H1 (cell line): ENCODE data around the gene CARD11. TPM values are rescaled to one million over a fixed set of nuclear protein-coding genes. Genes with fewer than 3 reads are reported as not detected.
A peak's percentile ranks its signal among the peaks of the same experiment; 100 is the strongest.

Experiments
- CTCF ChIA-PET: fragments of 300-600 bp; sonication (Branson Sonifier 250); formaldehyde crosslinking; loops from one replicate; lab custom pipeline; 2021; ENCODE audit not compliant: partially characterized antibody; lab: Charles Lee
- POLR2A ChIA-PET: fragments of 300-600 bp; sonication (Branson Sonifier 250); formaldehyde crosslinking; loops from one replicate; lab custom pipeline; 2021; ENCODE audit warnings: inconsistent platforms; ENCODE audit not compliant: partially characterized antibody; lab: Charles Lee
- DNase-seq, 2 experiments: peaks; one replicate each; pipeline versions ENCODE4 v3.0.0 to v3.0.0-alpha.2; 2010 to 2022; ENCODE audit warnings: low spot score in 2 of 2, low read depth in 1 of 2, mixed read lengths in 1 of 2
- FAIRE-seq: peaks from 2 replicates; lab custom pipeline; 2011; peaks lifted over from hg19 to GRCh38; lab: Jason Lieb, UNC
- H2AFZ ChIP-seq: 2 replicates; pipeline ENCODE4 v1.8.1; 2012; ENCODE audit warnings: low read length, inconsistent platforms
- H2AK5ac ChIP-seq: 2 replicates; pipeline ENCODE4 v1.6.1; 2013; ENCODE audit warnings: low read depth, low read length
- H2BK120ac ChIP-seq: replicated peaks from 2 replicates; pipeline ENCODE3; 2013; ENCODE audit warnings: low read depth, low read length, inconsistent platforms
- H2BK12ac ChIP-seq: 2 replicates; pipeline ENCODE4 v1.6.1; 2013; ENCODE audit warnings: low read depth, low read length
- H2BK15ac ChIP-seq: 2 replicates; pipeline ENCODE4 v1.6.1; 2013; ENCODE audit warnings: low read length
- H2BK20ac ChIP-seq: 2 replicates; pipeline ENCODE4 v1.6.1; 2013; ENCODE audit warnings: low read length
- H2BK5ac ChIP-seq: 2 replicates; pipeline ENCODE4 v1.6.1; 2013; ENCODE audit warnings: low read depth, low read length
- H3K14ac ChIP-seq: 2 replicates; pipeline ENCODE4 v1.6.1; 2013; ENCODE audit warnings: inconsistent platforms; ENCODE audit not compliant: insufficient read length
- H3K18ac ChIP-seq: 2 replicates; pipeline ENCODE4 v1.6.1; 2013; ENCODE audit warnings: low read length; ENCODE audit errors: extremely low read depth
- H3K23ac ChIP-seq: 2 replicates; pipeline ENCODE4 v1.6.1; 2013; ENCODE audit warnings: inconsistent platforms; ENCODE audit not compliant: insufficient read length
- H3K23me2 ChIP-seq: 2 replicates; pipeline ENCODE4 v1.6.1; 2013; ENCODE audit warnings: low read depth, low read length
- H3K27ac ChIP-seq: 2 replicates; pipeline ENCODE4 v1.6.1; 2011; ENCODE audit warnings: low read depth, low read length, inconsistent platforms
- H3K27me3 ChIP-seq, 4 experiments: replicated peaks in 1 of 4; 1 replicate in 1 of 4; 2 replicates in 3 of 4; pipeline versions ENCODE4 v1.6.1 to v1.8.1; 2011 to 2013; ENCODE audit warnings: low read length in 3 of 4, mild to moderate bottlenecking in 3 of 4, inconsistent platforms in 2 of 4, mixed read lengths in 2 of 4, moderate library complexity in 1 of 4; ENCODE audit not compliant: control insufficient read depth in 3 of 4, insufficient read depth in 3 of 4; ENCODE audit errors: extremely low read depth in 1 of 4
- H3K36me3 ChIP-seq, 4 experiments: 2 replicates each; pipeline versions ENCODE4 v1.6.1 to v1.8.1; 2011 to 2013; ENCODE audit warnings: mild to moderate bottlenecking in 4 of 4, low read length in 3 of 4, moderate library complexity in 2 of 4, control low read depth in 1 of 4, inconsistent platforms in 1 of 4; ENCODE audit not compliant: insufficient read depth in 4 of 4, control insufficient read depth in 2 of 4
- H3K4ac ChIP-seq: replicated peaks from 2 replicates; pipeline ENCODE3; 2013; ENCODE audit warnings: low read length, low read depth, mixed read lengths, inconsistent platforms; ENCODE audit not compliant: insufficient read length
- H3K4me1 ChIP-seq, 4 experiments: replicated peaks in 1 of 4; 1 replicate in 1 of 4; 2 replicates in 3 of 4; pipeline versions ENCODE4 v1.6.1 to v1.8.1; 2011 to 2013; ENCODE audit warnings: low read length in 3 of 4, inconsistent platforms in 2 of 4, mixed read lengths in 1 of 4; ENCODE audit not compliant: insufficient read depth in 4 of 4, control insufficient read depth in 3 of 4
- H3K4me2 ChIP-seq, 2 experiments: 2 replicates each; pipeline versions ENCODE4 v1.6.1 to v1.8.1; 2011 to 2013; ENCODE audit warnings: low read depth in 2 of 2, low read length in 2 of 2, control low read depth in 1 of 2, inconsistent platforms in 1 of 2, mild to moderate bottlenecking in 1 of 2; ENCODE audit not compliant: insufficient read depth in 1 of 2
- H3K4me3 ChIP-seq, 4 experiments: fragments of 200-600, 300-600 bp in 1 of 4; sonication (generic), shearing (Covaris generic), sonication (Bioruptor Twin) in 1 of 4; 2 replicates each; pipeline versions ENCODE4 v1.5.1 to v1.8.1; 2011 to 2016; ENCODE audit warnings: low read length in 4 of 4, low read depth in 3 of 4, control low read depth in 2 of 4, inconsistent platforms in 2 of 4, mild to moderate bottlenecking in 2 of 4, mixed read lengths in 1 of 4, moderate library complexity in 1 of 4; ENCODE audit not compliant: insufficient read depth in 2 of 4; ENCODE audit errors: extremely low read depth in 1 of 4
- H3K56ac ChIP-seq: replicated peaks from 2 replicates; pipeline ENCODE3; 2013; ENCODE audit warnings: low read depth, mild to moderate bottlenecking, mixed read lengths, low read length, inconsistent platforms; ENCODE audit not compliant: insufficient read length
- H3K79me1 ChIP-seq: 2 replicates; pipeline ENCODE4 v1.6.1; 2013; ENCODE audit warnings: low read depth, low read length, control low read depth
- H3K79me2 ChIP-seq, 2 experiments: 2 replicates each; pipeline versions ENCODE4 v1.6.1 to v1.8.1; 2012 to 2013; ENCODE audit warnings: low read length in 2 of 2, mild to moderate bottlenecking in 2 of 2, inconsistent platforms in 1 of 2; ENCODE audit not compliant: insufficient read depth in 2 of 2, control insufficient read depth in 1 of 2
- H3K9ac ChIP-seq, 4 experiments: replicated peaks in 1 of 4; 1 replicate in 1 of 4; 2 replicates in 3 of 4; pipeline versions ENCODE4 v1.6.1 to v1.8.1; 2011 to 2013; ENCODE audit warnings: low read depth in 3 of 4, low read length in 3 of 4, control low read depth in 2 of 4, mild to moderate bottlenecking in 2 of 4, moderate library complexity in 2 of 4, inconsistent platforms in 1 of 4; ENCODE audit errors: extremely low read depth in 1 of 4
- H3K9me3 ChIP-seq, 2 experiments: 2 replicates each; pipeline versions ENCODE4 v1.6.1 to v1.8.1; 2012 to 2013; ENCODE audit warnings: mild to moderate bottlenecking in 2 of 2, moderate library complexity in 2 of 2, control low read depth in 1 of 2, inconsistent platforms in 1 of 2, low read depth in 1 of 2, low read length in 1 of 2, mixed read lengths in 1 of 2; ENCODE audit not compliant: insufficient read depth in 2 of 2
- H4K20me1 ChIP-seq, 2 experiments: replicated peaks in 1 of 2; 2 replicates each; pipeline versions ENCODE3 to v1.8.1; 2011 to 2013; ENCODE audit warnings: inconsistent platforms in 2 of 2, low read length in 2 of 2, mild to moderate bottlenecking in 1 of 2; ENCODE audit not compliant: insufficient read depth in 2 of 2, control insufficient read depth in 1 of 2
- H4K5ac ChIP-seq: 2 replicates; pipeline ENCODE4 v1.6.1; 2013; ENCODE audit warnings: low read length, low read depth, mixed read lengths, inconsistent platforms; ENCODE audit not compliant: insufficient read length
- H4K8ac ChIP-seq: 2 replicates; pipeline ENCODE4 v1.8.0; 2013; ENCODE audit warnings: mild to moderate bottlenecking, moderate library complexity, low read length, inconsistent platforms; ENCODE audit not compliant: insufficient read depth; ENCODE audit errors: extremely low read depth
- H4K91ac ChIP-seq: replicated peaks from 2 replicates; pipeline ENCODE3; 2013; ENCODE audit warnings: low read length, mixed read lengths, inconsistent platforms; ENCODE audit not compliant: insufficient read length
- BCL11A ChIP-seq, 2 experiments: IDR thresholded peaks; one replicate each; pipeline ENCODE4 v1.6.1; 2011; ENCODE audit warnings: low read depth in 2 of 2, low read length in 2 of 2, mild to moderate bottlenecking in 2 of 2
- JUND ChIP-seq: IDR thresholded peaks from 2 replicates; pipeline ENCODE4 v1.6.1; 2011; ENCODE audit warnings: mild to moderate bottlenecking, improper control_type of control experiment, low read length
- MAX ChIP-seq: IDR thresholded peaks from 2 replicates; pipeline ENCODE4 v1.6.1; 2012; ENCODE audit warnings: inconsistent platforms
- RAD21 ChIP-seq, 2 experiments: IDR thresholded peaks in 1 of 2; conservative IDR thresholded peaks in 1 of 2; 2 replicates each; pipeline ENCODE4 v1.6.1; 2011; ENCODE audit warnings: low read depth in 2 of 2, low read length in 2 of 2, improper control_type of control experiment in 1 of 2, inconsistent platforms in 1 of 2, mild to moderate bottlenecking in 1 of 2, moderate library complexity in 1 of 2
- TBP ChIP-seq: IDR thresholded peaks from 2 replicates; pipeline ENCODE4 v1.6.1; 2011; ENCODE audit warnings: low read depth, low read length, improper control_type of control experiment
- WGBS, 2 experiments: shearing (Covaris generic) in 1 of 2; methylation state at CpG; one replicate each; pipeline versions ENCODE4 v1.1.6 to v1.1.7; 2013 to 2015; ENCODE audit warnings: low lambda C conversion rate in 2 of 2, mixed read lengths in 2 of 2, inconsistent platforms in 1 of 2, low coverage in 1 of 2, missing lambda C conversion rate in 1 of 2; ENCODE audit not compliant: insufficient replicate concordance in 2 of 2, insufficient coverage in 1 of 2, insufficient read length in 1 of 2; ENCODE audit errors: extremely low coverage in 1 of 2, missing lambda C conversion rate in 1 of 2; 5-methylcytosine and 5-hydroxymethylcytosine counted together
- polyA plus RNA-seq, 7 experiments: library from polyadenylated mRNA; depleted of rRNA in 3 of 7; stranded (reverse) in 5 of 7; unstranded in 2 of 7; fragments of >200 nt in 5 of 7; fragments of 200-250 nt in 2 of 7; gene quantifications; 1 replicate in 5 of 7; 2 replicates in 1 of 7; 4 replicates in 1 of 7; pipeline versions ENCODE4 v1.2.1 to v1.2.3, GENCODE V29; 2011 to 2013; ENCODE audit warnings: missing spikeins in 2 of 7, mixed read lengths in 2 of 7
- total RNA-seq: library from RNA; stranded (reverse); fragmentation: NEBNext Ultra II Directional; extraction: Animal tissue kit (Norgen Biotek cat#: 25700); gene quantifications from 2 replicates; pipeline ENCODE4 v1.2.1, GENCODE V29; 2021
- TF ChIP-seq, protein P1 (sequence below): IDR thresholded peaks from 2 replicates; pipeline ENCODE4 v1.6.1; 2011; ENCODE audit warnings: low read length, improper control_type of control experiment

Gene CARD11
- total and polyA plus RNA-seq, 2 of the 8 experiments (the other 6 are each of a cell fraction or from before 2014, with no cell fraction given): 12.6 to 29.8 TPM

- Histone ChIP-seq H3K9ac (no peak overlapping the region), H3K23ac (no peak overlapping the region), H2BK5ac (no peak overlapping the region), H3K36me3 (no peaks in the 10 kb centered on the region), H3K27me3 (no peaks in the 10 kb centered on the region), H3K4me1 (no peaks in the 10 kb centered on the region), H3K27ac (no peak overlapping the region), H4K20me1 (peaks cover 0 to 1% of the 10 kb centered on the region in 2 experiments), H3K23me2 (no peaks in the 10 kb centered on the region), H3K14ac (no peak overlapping the region), H2AFZ (no peak overlapping the region), H3K79me2 (no peaks in the 10 kb centered on the region), H3K4ac (no peak overlapping the region), H3K18ac (no peak overlapping the region), H3K4me3 (no peak overlapping the region), H2AK5ac (no peak overlapping the region), H3K9me3 (no peaks in the 10 kb centered on the region), H2BK12ac (no peak overlapping the region), H4K91ac (no peak overlapping the region), H2BK20ac (no peak overlapping the region), H3K79me1 (no peaks in the 10 kb centered on the region), H3K56ac (no peak overlapping the region), H3K4me2 (no peak overlapping the region), H2BK15ac (no peak overlapping the region), H4K8ac (peak overlapping the region; percentile 66; the same call in 1 of the 2 replicates), H4K5ac (no peak overlapping the region), H2BK120ac (no peak overlapping the region)
- WGBS, 2 experiments: 93 to 100% methylated on average over 1 to 22 of the region's 26 CpGs
- DNase-seq (no peak), FAIRE-seq (no peak)
- CTCF ChIA-PET: interaction anchor here (0.7 to 1.5 kb wide), 7 partner anchors 9 to 137 kb away, joined by 3 to 7 read pairs (median 4); no protein-coding TSS in a partner anchor
- POLR2A ChIA-PET: interaction anchor here (0.6 kb wide), 1 partner anchor 268 kb away, joined by 3 read pairs; no protein-coding TSS in a partner anchor
- TF ChIP-seq BCL11A (IDR thresholded peaks at IDR 0.05; ENCODE audit: low read depth in 2 of 2, low read length in 2 of 2) (no peak), TBP (no peak), RAD21 (IDR thresholded peaks at IDR 0.05 in 1 of 2, conservative IDR thresholded peaks at IDR 0.05 in 1 of 2; ENCODE audit: low read depth in 2 of 2, low read length in 2 of 2) (no peak), JUND (no peak), MAX (no peak)
- TF ChIP-seq, protein P1, sequence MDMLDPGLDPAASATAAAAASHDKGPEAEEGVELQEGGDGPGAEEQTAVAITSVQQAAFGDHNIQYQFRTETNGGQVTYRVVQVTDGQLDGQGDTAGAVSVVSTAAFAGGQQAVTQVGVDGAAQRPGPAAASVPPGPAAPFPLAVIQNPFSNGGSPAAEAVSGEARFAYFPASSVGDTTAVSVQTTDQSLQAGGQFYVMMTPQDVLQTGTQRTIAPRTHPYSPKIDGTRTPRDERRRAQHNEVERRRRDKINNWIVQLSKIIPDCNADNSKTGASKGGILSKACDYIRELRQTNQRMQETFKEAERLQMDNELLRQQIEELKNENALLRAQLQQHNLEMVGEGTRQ: no peak
Measured at GRCh38 chr7:2929321-2930201, 114.1 kb downstream of the CARD11 start.
